K562 (cell line): ENCODE data around the gene PPM1E. TPM values are rescaled to one million over a fixed set of nuclear protein-coding genes. Genes with fewer than 3 reads are reported as not detected.
A peak's percentile ranks its signal among the peaks of the same experiment; 100 is the strongest.

ENCODE experiments used
- ATAC-seq: fragments of 200-7000 bp; cut with Tn5 transposase; 3 replicates; pipeline ENCODE4 v1.9.1; 2020; ENCODE audit warnings: moderate library complexity
- BruUV-seq: library from RNA; stranded (reverse); fragments of 400-500 nt; replicated peaks from 2 replicates; lab custom pipeline; 2021; lab: Mats Ljungman, UMichigan
- CTCF ChIA-PET: fragments of 300-600 bp; formaldehyde crosslinking; extraction: SDS; loops from one replicate; lab custom pipeline; 2021; ENCODE audit warnings: low intra/inter-chr PET ratio; lab: Yijun Ruan, JAX
- POLR2A ChIA-PET: fragments of 300-600, 350-650 bp; sonication (Branson Sonifier 250); formaldehyde crosslinking; extraction: SDS; loops from one replicate; lab custom pipeline; 2021; ENCODE audit warnings: antibody characterized with exemption, inconsistent platforms; lab: Yijun Ruan, JAX
- DNase-seq, 4 experiments: peaks; one replicate each; pipeline versions ENCODE4 v3.0.0 to v3.0.0-alpha.2; 2011 to 2018; ENCODE audit warnings: low spot score in 3 of 4, mixed read lengths in 3 of 4; ENCODE audit errors: extremely low read depth in 1 of 4
- FAIRE-seq: peaks from 2 replicates; lab custom pipeline; 2011; peaks lifted over from hg19 to GRCh38; lab: Jason Lieb, UNC
- H2AFZ ChIP-seq: 2 replicates; pipeline ENCODE4 v1.6.0; 2011; ENCODE audit warnings: low read depth, low read length, control low read depth, inconsistent platforms
- H3K27ac ChIP-seq: fragments of 200-600 bp; 3 replicates; pipeline ENCODE4 v1.8.0; 2011; ENCODE audit warnings: low read depth, mild to moderate bottlenecking, control low read depth, inconsistent platforms, low read length, moderate library complexity, mixed read lengths; ENCODE audit errors: extremely low read depth
- H3K27me3 ChIP-seq, 2 experiments: fragments of 300-600 bp in 1 of 2; 2 replicates in 1 of 2; 3 replicates in 1 of 2; pipeline versions ENCODE4 v1.6.0 to v1.8.0; 2011; ENCODE audit warnings: inconsistent platforms in 2 of 2, low read length in 2 of 2, mild to moderate bottlenecking in 1 of 2, mixed read lengths in 1 of 2, moderate library complexity in 1 of 2; ENCODE audit not compliant: control insufficient read depth in 2 of 2, insufficient read depth in 2 of 2
- H3K36me3 ChIP-seq: fragments of 300-600 bp; 3 replicates; pipeline ENCODE4 v1.8.0; 2011; ENCODE audit warnings: mild to moderate bottlenecking, low read length, inconsistent platforms; ENCODE audit not compliant: control insufficient read depth, insufficient read depth
- H3K4me1 ChIP-seq, 2 experiments: fragments of 200-600 bp in 1 of 2; replicated peaks in 1 of 2; 2 replicates in 1 of 2; 3 replicates in 1 of 2; pipeline versions ENCODE4 v1.5.1 to v1.8.0; 2011; ENCODE audit warnings: inconsistent platforms in 2 of 2, low read length in 2 of 2, mild to moderate bottlenecking in 1 of 2, mixed read lengths in 1 of 2, moderate library complexity in 1 of 2; ENCODE audit not compliant: control insufficient read depth in 2 of 2, insufficient read depth in 2 of 2
- H3K4me2 ChIP-seq: 2 replicates; pipeline ENCODE4 v1.6.1; 2011; ENCODE audit warnings: low read length, control low read depth, inconsistent platforms, mixed read lengths; ENCODE audit not compliant: insufficient read depth
- H3K4me3 ChIP-seq: fragments of 200-600 bp; sonication (generic), shearing (Covaris generic); 2 replicates; pipeline ENCODE4 v1.5.1; 2016; ENCODE audit warnings: control low read depth, inconsistent platforms
- H3K79me2 ChIP-seq: fragments of 200-600 bp; 3 replicates; pipeline ENCODE4 v1.8.0; 2011; ENCODE audit warnings: low read length, inconsistent platforms; ENCODE audit not compliant: control insufficient read depth, insufficient read depth
- H3K9ac ChIP-seq, 2 experiments: 2 replicates each; pipeline versions ENCODE4 v1.6.0 to v1.6.1; 2011; ENCODE audit warnings: low read depth in 2 of 2, low read length in 2 of 2, control low read depth in 1 of 2, inconsistent platforms in 1 of 2, mild to moderate bottlenecking in 1 of 2, mixed read lengths in 1 of 2; ENCODE audit not compliant: insufficient read depth in 1 of 2
- H3K9me1 ChIP-seq: one replicate; pipeline ENCODE4 v1.6.0; 2011; ENCODE audit warnings: inconsistent platforms, mild to moderate bottlenecking, low read length, moderate library complexity; ENCODE audit not compliant: control insufficient read depth, insufficient read depth
- H3K9me3 ChIP-seq: replicated peaks from 2 replicates; pipeline ENCODE4 v1.5.1; 2011; ENCODE audit warnings: low read depth, low read length, inconsistent platforms; ENCODE audit not compliant: control insufficient read depth, insufficient read depth
- H4K20me1 ChIP-seq: replicated peaks from 2 replicates; pipeline ENCODE4 v1.6.1; 2011; ENCODE audit warnings: low read length, inconsistent platforms, mixed read lengths; ENCODE audit not compliant: control insufficient read depth, insufficient read depth
- BACH1 ChIP-seq: fragments of 200-800 bp; sonication (Bioruptor generic); IDR thresholded peaks from 2 replicates; pipeline ENCODE4 v1.6.1; 2016; ENCODE audit warnings: missing genetic modification characterization, missing compliant biosample characterization
- E2F6 ChIP-seq, 2 experiments: IDR thresholded peaks; 2 replicates each; pipeline ENCODE4 v1.6.1; 2011; ENCODE audit warnings: borderline replicate concordance in 1 of 2, control low read depth in 1 of 2, low read depth in 1 of 2, low read length in 1 of 2, mild to moderate bottlenecking in 1 of 2, mixed read lengths in 1 of 2, moderate library complexity in 1 of 2; ENCODE audit not compliant: insufficient read depth in 1 of 2, insufficient read length in 1 of 2, poor library complexity in 1 of 2, severe bottlenecking in 1 of 2; ENCODE audit errors: extremely low read depth in 1 of 2
- E2F8 ChIP-seq: fragments of 450-650 bp; IDR thresholded peaks from 2 replicates; pipeline ENCODE4 v1.7.1; 2018; ENCODE audit warnings: mild to moderate bottlenecking, low read depth; ENCODE audit not compliant: partially characterized antibody
- GATAD2A ChIP-seq: fragments of 450-650 bp; IDR thresholded peaks from 2 replicates; pipeline ENCODE4 v1.6.1; 2017
- HNRNPLL ChIP-seq: fragments of 200-400 bp; formaldehyde crosslinking; IDR thresholded peaks from 2 replicates; pipeline ENCODE4 v1.6.1; 2017; ENCODE audit warnings: low read length, low read depth, mild to moderate bottlenecking; ENCODE audit not compliant: poor library complexity, severe bottlenecking
- LEF1 ChIP-seq: fragments of 450-650 bp; IDR thresholded peaks from 2 replicates; pipeline ENCODE4 v1.6.1; 2016; ENCODE audit warnings: mild to moderate bottlenecking
- MAFF ChIP-seq: IDR thresholded peaks from 2 replicates; pipeline ENCODE4 v1.6.1; 2012; ENCODE audit warnings: low read length, improper control_type of control experiment
- MAFK ChIP-seq: IDR thresholded peaks from 2 replicates; pipeline ENCODE4 v1.6.1; 2011; ENCODE audit warnings: low read length, improper control_type of control experiment
- MAX ChIP-seq: sonication (generic); formaldehyde crosslinking; IDR thresholded peaks from 2 replicates; pipeline ENCODE4 v1.9.0; 2022; ENCODE audit warnings: mild to moderate bottlenecking, missing genetic modification reagents
- MEF2A ChIP-seq: IDR thresholded peaks from 2 replicates; pipeline ENCODE4 v1.6.1; 2011; ENCODE audit warnings: low read depth, mild to moderate bottlenecking, low read length, moderate library complexity; ENCODE audit not compliant: control insufficient read depth
- MXI1 ChIP-seq: IDR thresholded peaks from 2 replicates; pipeline ENCODE4 v1.6.1; 2011; ENCODE audit warnings: low read depth, mild to moderate bottlenecking, improper control_type of control experiment, low read length
- NFE2 ChIP-seq: IDR thresholded peaks from 2 replicates; pipeline ENCODE4 v1.6.1; 2014; ENCODE audit warnings: antibody characterized with exemption, low read depth
- SAFB2 ChIP-seq: fragments of 200-400 bp; formaldehyde crosslinking; IDR thresholded peaks from 2 replicates; pipeline ENCODE4 v1.6.1; 2018; ENCODE audit warnings: borderline replicate concordance, low read length, low read depth, moderate library complexity; ENCODE audit not compliant: severe bottlenecking
- TAL1 ChIP-seq: fragments of 450-650 bp; IDR thresholded peaks from 2 replicates; pipeline ENCODE4 v1.6.1; 2016; ENCODE audit warnings: mild to moderate bottlenecking
- TFAM ChIP-seq: fragments of 250-450 bp; sonication (Bioruptor Pico); conservative IDR thresholded peaks from 2 replicates; pipeline ENCODE4 v1.5.0; 2021; ENCODE audit warnings: mild to moderate bottlenecking, moderate library complexity
- ZFP30 ChIP-seq: fragments of 250-450 bp; sonication (Bioruptor Pico); IDR thresholded peaks from 2 replicates; pipeline ENCODE4 v1.8.0; 2022; ENCODE audit warnings: moderate library complexity, mild to moderate bottlenecking, inconsistent platforms, borderline replicate concordance
- ZNF184 ChIP-seq: sonication (generic); formaldehyde crosslinking; IDR thresholded peaks from 2 replicates; pipeline ENCODE4 v1.5.0; 2020; ENCODE audit warnings: missing genetic modification reagents
- ZNF274 ChIP-seq: IDR thresholded peaks from 2 replicates; pipeline ENCODE4 v1.6.1; 2011; ENCODE audit warnings: low read depth, mild to moderate bottlenecking, low read length, moderate library complexity, borderline replicate concordance
- ZNF316 ChIP-seq: fragments of 450-650 bp; IDR thresholded peaks from 2 replicates; pipeline ENCODE4 v1.6.1; 2016
- WGBS: fragments of 100-300 bp; shearing (Covaris generic); methylation state at CpG from one replicate; pipeline ENCODE4 v1.1.6; 2016; ENCODE audit warnings: low coverage, mixed read lengths; ENCODE audit not compliant: insufficient coverage; ENCODE audit errors: missing lambda C conversion rate; 5-methylcytosine and 5-hydroxymethylcytosine counted together
- in situ Hi-C: fragments of 300-500 bp; cut with MboI; formaldehyde crosslinking; loops from 4 replicates; pipeline ENCODE4 v1.15.0; 2018; ENCODE audit warnings: inconsistent platforms, mixed read lengths
- intact Hi-C: fragments of 100-400 bp; cut with micrococcal nuclease; formaldehyde crosslinking; loops from 2 replicates; pipeline ENCODE4 v1.14.2; 2022
- polyA plus RNA-seq, 8 experiments: library from polyadenylated mRNA; depleted of rRNA in 4 of 8; stranded (reverse) in 5 of 8; unstranded in 3 of 8; fragments of >200 nt; fragmentation: Nextera tagmentation in 2 of 8; fragmentation: Illumina TruSeq in 1 of 8; extraction: Ambion mirVana in 2 of 8; extraction: Trizol in 1 of 8; gene quantifications; 2 replicates each; pipeline versions ENCODE4 v1.2.1 to v1.2.3, GENCODE V29; 2011 to 2014; ENCODE audit warnings: inconsistent platforms in 1 of 8, missing spikeins in 1 of 8
- total RNA-seq, 7 experiments: library from RNA; depleted of rRNA in 6 of 7; stranded (reverse); fragments of >200 nt in 6 of 7; fragmentation: Illumina TruSeq in 2 of 7; extraction: Trizol in 2 of 7; gene quantifications; 2 replicates each; pipeline versions ENCODE4 v1.2.1 to v1.2.3, GENCODE V29; 2011 to 2021; ENCODE audit warnings: low replicate concordance in 1 of 7

Gene PPM1E
- total and polyA plus RNA-seq, 9 of the 15 experiments (the other 6 are each of a cell fraction or from before 2014, with no cell fraction given): 1.0 to 5.7 (median 4.7) TPM

GRCh38 chr17:59027750-59028149, 272.1 kb downstream of the PPM1E start (continued):
- TF ChIP-seq MAFF (peak; percentile 5; the same call in 1 of the 2 replicates), NFE2 (peak; percentile 60), MEF2A (peak; percentile 73; the same call in 1 of the 2 replicates), ZNF184 (CRISPR knock-in tag) (no peak)

- no peak for ATAC-seq
- H3K9me1 ChIP-seq: no peaks in the 10 kb centered on the region
- ChIA-PET CTCF (interaction anchor here (0.7 kb wide), 1 partner anchor 76 kb away, joined by 4 read pairs; no protein-coding TSS in a partner anchor), POLR2A (no interaction called here)
- WGBS: 89% methylated on average over 6 of the region's 6 CpGs
- DNase-seq: no peak
- in situ Hi-C loops (no loop called here), intact Hi-C loops (no loop called here)
- no peak overlapping the region for H3K4me2 ChIP-seq
- no peak for FAIRE-seq
- no peaks in the 10 kb centered on the region for H3K27me3 ChIP-seq
- no TSS peak for BruUV-seq
- H3K4me1 ChIP-seq: peaks cover 0 to 7% of the 10 kb centered on the region in 2 experiments; a peak in 2 of 5 replicates
- H3K36me3 ChIP-seq: peaks cover 62% of the 10 kb centered on the region; the same call in 2 of the 3 replicates
- no peak overlapping the region for H3K4me3 ChIP-seq
- no peaks in the 10 kb centered on the region for H3K79me2 ChIP-seq
- no peaks in the 10 kb centered on the region for H3K9me3 ChIP-seq
- H2AFZ ChIP-seq: no peak overlapping the region
- H3K9ac ChIP-seq: no peak overlapping the region
- no peaks in the 10 kb centered on the region for H4K20me1 ChIP-seq
- no peak overlapping the region; the same call in 2 of the 3 replicates for H3K27ac ChIP-seq
- TF ChIP-seq ZFP30 (CRISPR knock-in tag) (no peak), TAL1 (no peak), MAFK (peak; percentile 22), E2F6 (IDR thresholded peaks at IDR 0.05; ENCODE audit: borderline replicate concordance in 1 of 2, extremely low read depth in 1 of 2, insufficient read depth in 1 of 2, insufficient read length in 1 of 2, low read depth in 1 of 2, low read length in 1 of 2, poor library complexity in 1 of 2, severe bottlenecking in 1 of 2) (no peak), MXI1 (no peak), ZNF274 (no peak), MAFF (peak; percentile 26), TFAM (CRISPR knock-in tag) (no peak), ZNF316 (peak; percentile 40; the same call in 1 of the 2 replicates), E2F8 (no peak), LEF1 (no peak), HNRNPLL (no peak), BACH1 (no peak), GATAD2A (no peak), MAX (CRISPR knock-in tag) (no peak), SAFB2 (no peak)
Measured at GRCh38 chr17:59028328-59028727, 272.7 kb downstream of the PPM1E start.
